Measurements from ENCODE around the gene EDN2.

- TF ChIP-seq CTCF (conservative IDR thresholded peaks at IDR 0.05 in 1 of 2, IDR thresholded peaks at IDR 0.05 in 1 of 2; ENCODE audit: extremely low read depth in 1 of 2, insufficient read depth in 1 of 2, low read depth in 1 of 2, low read length in 2 of 2) (no peak), EZH2 (IDR thresholded peaks at IDR 0.05; ENCODE audit: borderline replicate concordance, low read length) (no peak)
Observed at GRCh38 chr1:41440321-41441085, 44.0 kb downstream of the EDN2 start.

Data from mammary epithelial cell (primary cell).